Kidney (tissue), 14 donors: ENCODE data around the gene SNX27. TPM values are rescaled to one million over a fixed set of nuclear protein-coding genes. Genes with fewer than 3 reads are reported as not detected.

Experiments used
- DNase-seq, 5 donors: peaks; one replicate each; pipeline ENCODE4 v3.0.0-alpha.2; 2013 to 2020
- FAIRE-seq: peaks from 2 replicates; lab custom pipeline; 2012; peaks lifted over from hg19 to GRCh38; lab: Jason Lieb, UNC
- H3K27ac ChIP-seq, 2 donors: one replicate each; pipeline ENCODE4 v1.7.0; 2013; ENCODE audit warnings: low read depth in 2 of 2, low read length in 2 of 2, inconsistent platforms in 1 of 2
- H3K27me3 ChIP-seq: one replicate; pipeline ENCODE4 v1.7.1; 2013; ENCODE audit warnings: low read length, inconsistent platforms; ENCODE audit not compliant: control insufficient read depth, insufficient read depth
- H3K36me3 ChIP-seq, 3 donors: one replicate each; pipeline versions ENCODE4 v1.7.0 to v1.7.1; 2013; ENCODE audit warnings: low read length in 3 of 3, control low read depth in 1 of 3, inconsistent platforms in 1 of 3; ENCODE audit not compliant: insufficient read depth in 3 of 3, control insufficient read depth in 2 of 3
- H3K4me1 ChIP-seq, 3 donors: one replicate each; pipeline versions ENCODE4 v1.7.0 to v1.7.1; 2013; ENCODE audit warnings: low read length in 3 of 3, inconsistent platforms in 1 of 3, low read depth in 1 of 3; ENCODE audit not compliant: control insufficient read depth in 2 of 3, insufficient read depth in 2 of 3
- H3K4me3 ChIP-seq, 3 donors: one replicate each; pipeline versions ENCODE4 v1.7.0 to v1.8.1; 2013; ENCODE audit warnings: low read length in 3 of 3, control low read depth in 1 of 3, inconsistent platforms in 1 of 3
- H3K9ac ChIP-seq, 3 donors: one replicate each; pipeline versions ENCODE4 v1.7.0 to v1.7.1; 2013; ENCODE audit warnings: low read length in 3 of 3, control low read depth in 1 of 3, inconsistent platforms in 1 of 3
- H3K9me3 ChIP-seq, 3 donors: one replicate each; pipeline versions ENCODE4 v1.7.0 to v1.7.1; 2013; ENCODE audit warnings: low read length in 3 of 3, control low read depth in 1 of 3, inconsistent platforms in 1 of 3; ENCODE audit not compliant: control insufficient read depth in 2 of 3, insufficient read depth in 1 of 3
- CTCF ChIP-seq: IDR thresholded peaks from 3 replicates; pipeline ENCODE4 v1.5.1; 2012; ENCODE audit warnings: mild to moderate bottlenecking, moderate library complexity, borderline replicate concordance; ENCODE audit not compliant: insufficient read depth; ENCODE audit errors: extremely low read depth
- intact Hi-C: fragments of 100-400 bp; cut with DNase I; formaldehyde crosslinking; loops from one replicate; pipeline ENCODE4 v1.11.1; 2022
- polyA plus RNA-seq: library from polyadenylated mRNA; stranded (reverse); fragments of 350-450 nt; fragmentation: Illumina TruSeq; extraction: RNeasy Lipid Tissue Mini Kit (QIAGEN cat#74804); gene quantifications from one replicate; pipeline ENCODE4 v1.2.3, GENCODE V29; 2014; ENCODE audit warnings: low read depth, low replicate concordance; ENCODE audit not compliant: insufficient read depth
- total RNA-seq: library from RNA; stranded (reverse); fragmentation: NEBNext Ultra II Directional; extraction: Animal tissue kit (Norgen Biotek cat#: 25700); gene quantifications from one replicate; pipeline ENCODE4 v1.2.1, GENCODE V29; 2021
- donor health status: control.
- donor health status: control.
- donor health status: control.
- donor health status: control.
- donor health status: control.
- donor health status: DM: yes; HTN: yes; CAD: no.
- donor health status: Normal renal cell carcinoma (clear cell type).

The SNX27 gene
- total and polyA plus RNA-seq, 2 donors from 2014 or later, result 13.5 to 46.3 TPM

- Histone ChIP-seq H3K4me3 (no peak overlapping the region), H3K36me3 (no peaks in the 10 kb centered on the region), H3K4me1 (peaks cover 0 to 4% (median 1%) of the 10 kb centered on the region in 3 donors), H3K9me3 (peaks cover 0 to 4% (median 0%) of the 10 kb centered on the region in 3 donors), H3K27me3 (no peaks in the 10 kb centered on the region), H3K9ac (no peak overlapping the region), H3K27ac (no peak overlapping the region)
- DNase-seq (no peak), FAIRE-seq (no peak)
- intact Hi-C loops, result no loop called here
- no peak for TF ChIP-seq CTCF
Measured at GRCh38 chr1:151590961-151591360, 20.9 kb upstream of the SNX27 start.

- peaks cover 0 to 4% (median 0%) of the 10 kb centered on the region in 3 donors for H3K9me3 ChIP-seq
- DNase-seq (peak in 1 of 5 donors; percentile 10), FAIRE-seq (no peak)
- intact Hi-C loops, result no loop called here
- peak overlapping the region in 2 of 3 donors; percentile 7 to 23 for H3K4me3 ChIP-seq
- no peak for TF ChIP-seq CTCF
- H3K27me3 ChIP-seq, result no peaks in the 10 kb centered on the region
- no peak overlapping the region for H3K27ac ChIP-seq
- H3K36me3 ChIP-seq, result no peaks in the 10 kb centered on the region
- no peak overlapping the region for H3K9ac ChIP-seq
- peaks cover 0 to 7% (median 6%) of the 10 kb centered on the region in 3 donors for H3K4me1 ChIP-seq
Measured at GRCh38 chr1:151593730-151594129, 18.1 kb upstream of the SNX27 start.

GRCh38 chr1:151594143-151594625 lies 17.7 kb upstream of the SNX27 start:
- Histone ChIP-seq H3K9me3 (peaks cover 0 to 4% (median 0%) of the 10 kb centered on the region in 3 donors), H3K4me3 (peak overlapping the region in 2 of 3 donors; percentile 7 to 23), H3K27me3 (no peaks in the 10 kb centered on the region), H3K4me1 (peaks cover 0 to 7% (median 6%) of the 10 kb centered on the region in 3 donors), H3K36me3 (no peaks in the 10 kb centered on the region), H3K9ac (no peak overlapping the region), H3K27ac (no peak overlapping the region)
- no peak for FAIRE-seq
- peak; percentile 89 for TF ChIP-seq CTCF
- peak; percentile 79 to 90 (median 84) for DNase-seq
- intact Hi-C loops, result no loop called here
